HCT116 (cell line): ENCODE measurements around the gene DDX52. TPM values are rescaled to one million over a fixed set of nuclear protein-coding genes. Genes with fewer than 3 reads are reported as not detected.

ENCODE experiments used
- ATAC-seq: fragments of 200-7000 bp; cut with Tn5 transposase; 2 replicates; pipeline ENCODE4 v1.9.1; 2020; ENCODE audit warnings: mild to moderate bottlenecking, moderate library complexity
- BruUV-seq: library from RNA; stranded (reverse); fragments of 400-500 nt; replicated peaks from 2 replicates; lab custom pipeline; 2021; lab: Mats Ljungman, UMichigan
- CTCF ChIA-PET: fragments of 300-600 bp; sonication (Branson Sonifier 250); formaldehyde crosslinking; loops from one replicate; lab custom pipeline; 2021; ENCODE audit warnings: antibody characterized with exemption; lab: Charles Lee
- POLR2A ChIA-PET: fragments of 300-600, 350-600 bp; sonication (Branson Sonifier 250); formaldehyde crosslinking; loops from one replicate; lab custom pipeline; 2021; ENCODE audit warnings: antibody characterized with exemption; lab: Charles Lee
- RAD21 ChIA-PET, 2 experiments: fragments of 300-600 bp; sonication (Branson Sonifier 250); formaldehyde crosslinking; loops; one replicate each; lab custom pipeline; 2023; ENCODE audit warnings: low total read pairs in 2 of 2; ENCODE audit not compliant: uncharacterized antibody in 2 of 2, unreplicated experiment in 2 of 2, low non-redundant PET in 1 of 2; lab: Charles Lee
- DNase-seq: peaks from one replicate; pipeline ENCODE4 v3.0.0-alpha.2; 2010; ENCODE audit warnings: low read depth, low spot score
- H2AFZ ChIP-seq: fragments of 200-600 bp; shearing (Covaris generic), sonication (generic); 2 replicates; pipeline ENCODE4 v1.6.1; 2017; ENCODE audit warnings: low read depth, mixed run types, mixed read lengths, antibody characterized with exemption, low read length; ENCODE audit not compliant: poor library complexity, severe bottlenecking
- H3K27ac ChIP-seq: 2 replicates; pipeline ENCODE4 v1.5.1; 2012; ENCODE audit warnings: low read depth, low read length
- H3K27me3 ChIP-seq: fragments of 200-600 bp; sonication (generic); 2 replicates; pipeline ENCODE4 v1.6.1; 2016; ENCODE audit warnings: mixed run types, low read length, mixed read lengths; ENCODE audit not compliant: insufficient read depth
- H3K36me3 ChIP-seq, 2 experiments: fragments of 200-500 bp in 1 of 2; fragments of 200-600 bp in 1 of 2; sonication (Bioruptor generic) in 1 of 2; sonication (generic) in 1 of 2; 2 replicates each; pipeline versions ENCODE4 v1.5.1 to v1.6.1; 2014 to 2016; ENCODE audit warnings: low read length in 2 of 2, inconsistent platforms in 1 of 2, mixed read lengths in 1 of 2, mixed run types in 1 of 2; ENCODE audit not compliant: insufficient read depth in 2 of 2, control insufficient read depth in 1 of 2
- H3K4me1 ChIP-seq, 2 experiments: fragments of 200-600 bp in 1 of 2; sonication (generic) in 1 of 2; 2 replicates each; pipeline versions ENCODE4 v1.5.1 to v1.6.1; 2012 to 2017; ENCODE audit warnings: low read length in 2 of 2, inconsistent platforms in 1 of 2, mild to moderate bottlenecking in 1 of 2, mixed read lengths in 1 of 2, mixed run types in 1 of 2, moderate library complexity in 1 of 2; ENCODE audit not compliant: insufficient read depth in 2 of 2, control insufficient read depth in 1 of 2
- H3K4me2 ChIP-seq: fragments of 200-600 bp; sonication (generic); 2 replicates; pipeline ENCODE4 v1.6.1; 2017; ENCODE audit warnings: mixed run types, low read length, mixed read lengths
- H3K4me3 ChIP-seq, 2 experiments: fragments of 200-600 bp in 1 of 2; sonication (generic) in 1 of 2; replicated peaks in 1 of 2; 2 replicates each; pipeline ENCODE4 v1.5.1; 2011 to 2016; ENCODE audit warnings: low read length in 2 of 2, control low read depth in 1 of 2, low read depth in 1 of 2, mild to moderate bottlenecking in 1 of 2, mixed read lengths in 1 of 2, mixed run types in 1 of 2
- H3K79me2 ChIP-seq: fragments of 200-600 bp; sonication (generic); 2 replicates; pipeline ENCODE4 v1.6.1; 2017; ENCODE audit warnings: mild to moderate bottlenecking, mixed run types, low read length, moderate library complexity, mixed read lengths; ENCODE audit not compliant: insufficient read depth
- H3K9ac ChIP-seq: fragments of 200-600 bp; sonication (generic); 2 replicates; pipeline ENCODE4 v1.6.1; 2016; ENCODE audit warnings: low read length, mixed read lengths
- H3K9me2 ChIP-seq: fragments of 200-600 bp; sonication (generic), shearing (Covaris generic); 2 replicates; pipeline ENCODE4 v1.6.1; 2017; ENCODE audit warnings: mixed run types, mild to moderate bottlenecking, moderate library complexity; ENCODE audit not compliant: insufficient read depth
- H3K9me3 ChIP-seq, 2 experiments: fragments of 200-500 bp in 1 of 2; fragments of 200-600 bp in 1 of 2; sonication (Bioruptor generic) in 1 of 2; sonication (generic) in 1 of 2; 2 replicates each; pipeline ENCODE4 v1.6.1; 2014 to 2017; ENCODE audit warnings: low read length in 2 of 2, mixed read lengths in 2 of 2, inconsistent platforms in 1 of 2, low read depth in 1 of 2, mild to moderate bottlenecking in 1 of 2, mixed run types in 1 of 2, moderate library complexity in 1 of 2; ENCODE audit not compliant: control insufficient read depth in 1 of 2, insufficient read depth in 1 of 2
- H4K20me1 ChIP-seq: fragments of 200-600 bp; sonication (generic), shearing (Covaris generic); 2 replicates; pipeline ENCODE4 v1.6.1; 2017; ENCODE audit warnings: mixed run types, mild to moderate bottlenecking, moderate library complexity; ENCODE audit not compliant: insufficient read depth
- CBX3 ChIP-seq: IDR thresholded peaks from 2 replicates; pipeline ENCODE4 v1.6.1; 2012; ENCODE audit warnings: low read depth
- EGR1 ChIP-seq: IDR thresholded peaks from 2 replicates; pipeline ENCODE4 v1.6.1; 2012; ENCODE audit warnings: low read depth
- EZH2 ChIP-seq: fragments of 200-600 bp; sonication (generic); IDR thresholded peaks from 2 replicates; pipeline ENCODE4 v1.6.1; 2017; ENCODE audit warnings: antibody characterized with exemption, mixed run types
- EZH2phosphoT487 ChIP-seq: fragments of 200-600 bp; IDR thresholded peaks from 2 replicates; pipeline ENCODE4 v1.6.1; 2018; ENCODE audit warnings: antibody characterized with exemption, borderline replicate concordance
- JUND ChIP-seq: IDR thresholded peaks from 2 replicates; pipeline ENCODE4 v1.6.1; 2012
- POLR2A ChIP-seq: IDR thresholded peaks from 2 replicates; pipeline ENCODE4 v1.7.0; 2011; ENCODE audit warnings: borderline replicate concordance; ENCODE audit not compliant: insufficient read depth, insufficient read length; ENCODE audit errors: extremely low read depth
- POLR2AphosphoS5 ChIP-seq: IDR thresholded peaks from 2 replicates; pipeline ENCODE4 v1.6.1; 2011; ENCODE audit warnings: mild to moderate bottlenecking, low read depth, low read length, moderate library complexity
- SIN3A ChIP-seq: IDR thresholded peaks from 2 replicates; pipeline ENCODE4 v1.6.1; 2012; ENCODE audit warnings: low read depth
- SRF ChIP-seq: IDR thresholded peaks from 2 replicates; pipeline ENCODE4 v1.6.1; 2012; ENCODE audit warnings: low read depth
- TCF7L2 ChIP-seq: IDR thresholded peaks from 2 replicates; pipeline ENCODE4 v1.7.0; 2011; ENCODE audit warnings: borderline replicate concordance, inconsistent platforms; ENCODE audit not compliant: insufficient read depth, insufficient read length; ENCODE audit errors: extremely low read depth
- ZNF274 ChIP-seq: fragments of 200-500 bp; sonication (Bioruptor generic); IDR thresholded peaks from 2 replicates; pipeline ENCODE4 v1.6.1; 2014; ENCODE audit warnings: mild to moderate bottlenecking, low read depth, low read length, inconsistent platforms
- intact Hi-C: fragments of 100-400 bp; cut with micrococcal nuclease; formaldehyde crosslinking; loops from 2 replicates; pipeline ENCODE4 v1.10.0; 2022
- total RNA-seq: library from RNA; stranded (reverse); gene quantifications from one replicate; pipeline ENCODE4 v1.2.1, GENCODE V29; 2021; ENCODE audit not compliant: unreplicated experiment
- TF ChIP-seq, protein P1 (sequence below): IDR thresholded peaks from 2 replicates; pipeline ENCODE4 v1.6.1; 2012
- TF ChIP-seq, protein P2 (sequence below): IDR thresholded peaks from 2 replicates; pipeline ENCODE4 v1.6.1; 2012

Gene DDX52
- total RNA-seq, 1 experiment from 2014 or later = 45.4 TPM

DNA sequence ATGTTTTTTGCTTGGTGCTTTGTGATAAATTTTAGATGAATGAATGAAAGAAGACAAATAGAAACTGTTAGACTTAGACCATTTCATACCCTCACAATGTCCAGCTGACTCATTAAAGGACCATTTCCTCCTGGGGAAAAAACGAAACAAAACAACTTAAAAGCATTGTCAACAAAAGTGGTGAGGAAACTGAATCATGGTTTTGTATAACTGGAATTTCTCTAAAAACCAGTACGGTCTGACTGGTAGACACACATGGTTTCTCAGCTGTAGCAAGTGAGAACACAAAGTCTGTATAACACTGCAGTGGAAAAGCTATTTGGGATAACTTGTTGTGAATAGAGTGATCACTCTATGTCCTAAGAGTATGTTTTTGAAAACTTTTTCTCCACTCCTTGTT is 5.3 kb upstream of the DDX52 start:
- Histone ChIP-seq H3K4me1 (peaks cover 5% of the 10 kb centered on the region in 2 experiments; a peak in 3 of 4 replicates), H3K27me3 (peaks cover 25% of the 10 kb centered on the region; the same call in 1 of the 2 replicates), H3K4me2 (no peak overlapping the region), H3K9me2 (no peaks in the 10 kb centered on the region), H3K4me3 (no peak overlapping the region), H3K27ac (no peak overlapping the region), H2AFZ (no peak overlapping the region), H3K9ac (no peak overlapping the region), H3K79me2 (no peaks in the 10 kb centered on the region), H4K20me1 (no peaks in the 10 kb centered on the region), H3K9me3 (no peaks in the 10 kb centered on the region), H3K36me3 (no peaks in the 10 kb centered on the region)
- intact Hi-C loops = no loop called here
- ATAC-seq = no peak
- DNase-seq = no peak
- no TSS peak for BruUV-seq
- RAD21 ChIA-PET = no interaction called here
- POLR2A ChIA-PET = no interaction called here
- CTCF ChIA-PET = interaction anchor here (0.9 to 4.7 kb wide), 2 partner anchors 122 to 168 kb away, joined by 5 to 36 read pairs; no protein-coding TSS in a partner anchor
- TF ChIP-seq JUND (no peak), CBX3 (no peak), EGR1 (no peak), SIN3A (no peak), EZH2phosphoT487 (no peak), POLR2AphosphoS5 (no peak), TCF7L2 (no peak), EZH2 (no peak), ZNF274 (no peak), SRF (no peak), POLR2A (no peak)
- TF ChIP-seq, protein P1, sequence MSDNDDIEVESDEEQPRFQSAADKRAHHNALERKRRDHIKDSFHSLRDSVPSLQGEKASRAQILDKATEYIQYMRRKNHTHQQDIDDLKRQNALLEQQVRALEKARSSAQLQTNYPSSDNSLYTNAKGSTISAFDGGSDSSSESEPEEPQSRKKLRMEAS = no peak
- TF ChIP-seq, protein P2, sequence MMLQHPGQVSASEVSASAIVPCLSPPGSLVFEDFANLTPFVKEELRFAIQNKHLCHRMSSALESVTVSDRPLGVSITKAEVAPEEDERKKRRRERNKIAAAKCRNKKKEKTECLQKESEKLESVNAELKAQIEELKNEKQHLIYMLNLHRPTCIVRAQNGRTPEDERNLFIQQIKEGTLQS = no peak
